Stimulated activated CD8-positive, alpha-beta memory T cell treated with anti-CD3 and anti-CD28 coated beads, Interleukin-4, amount 100 ng/mL, for 24 hours (primary cell): ENCODE results near the gene MTMR1.
A peak's percentile ranks its signal among the peaks of the same experiment; 100 is the strongest.

Source experiments
- DNase-seq: peaks from one replicate; pipeline ENCODE4 v3.0.0-alpha.2; 2020; ENCODE audit warnings: low read depth

The MTMR1 gene

GRCh38 chrX:150692831-150693724, at the start of gene MTMR1:
MTMR1 (plus strand) TSS chrX:150693396; CDS start chrX:150693531, 135 bp downstream.
- peak; percentile 36 for DNase-seq

GRCh38 chrX:150643958-150644357, 49.2 kb upstream of the MTMR1 start:
- DNase-seq, result no peak

DNA sequence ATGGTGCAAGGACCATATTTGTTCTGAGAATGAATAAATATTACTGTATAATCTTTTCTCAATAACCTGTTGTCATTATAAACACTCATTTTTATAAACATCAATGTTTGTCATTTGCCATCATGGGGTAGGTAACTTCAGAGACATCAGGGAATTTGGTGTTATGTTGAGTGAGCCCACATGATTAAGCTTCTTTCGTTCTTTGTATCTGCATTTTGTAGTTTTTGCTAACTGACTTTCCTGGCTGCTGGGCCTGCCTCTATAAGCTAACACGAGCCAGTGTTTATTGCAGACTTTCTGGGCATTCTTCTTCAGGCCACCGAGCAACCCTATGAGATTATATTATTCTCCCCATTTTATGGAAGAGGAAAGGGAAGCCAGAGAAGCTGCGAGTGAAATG, 48.8 kb upstream of the MTMR1 start:
- no peak for DNase-seq

GRCh38 chrX:150647331-150647730, 45.9 kb upstream of the MTMR1 start:
- DNase-seq, result no peak

DNA sequence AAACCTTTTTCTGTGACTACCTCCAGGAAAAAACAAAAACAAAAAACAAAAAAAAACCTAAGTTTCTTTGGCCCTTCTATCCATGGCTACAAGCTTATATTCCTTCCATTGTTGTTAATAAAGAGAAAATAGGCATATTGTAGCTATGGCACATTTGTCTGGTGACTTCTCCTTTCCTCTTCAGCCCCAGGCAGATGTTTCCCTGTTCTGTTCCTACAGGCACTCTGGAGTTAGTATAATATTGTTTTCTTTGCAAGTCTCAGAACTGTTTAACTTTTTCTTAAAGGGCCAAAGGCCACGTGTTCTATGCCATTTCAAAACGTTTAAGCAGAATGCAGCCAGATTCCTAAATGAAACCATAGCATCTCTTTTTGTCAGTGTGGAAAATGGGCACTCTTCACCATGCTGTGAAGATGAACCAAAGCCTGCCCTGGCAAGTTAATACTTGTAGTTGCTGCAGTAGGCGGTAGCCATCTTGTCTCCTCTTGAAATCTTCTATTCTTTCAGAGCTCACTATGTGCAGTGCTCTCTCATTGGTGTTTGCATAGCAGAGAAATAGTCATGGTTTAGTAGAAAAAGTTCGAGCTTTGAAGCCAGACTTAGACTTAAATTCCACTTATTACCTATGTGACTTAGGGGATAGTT, 44.8 kb upstream of the MTMR1 start:
- no peak for DNase-seq

- DNase-seq, result no peak
Observed at GRCh38 chrX:150649096-150649870, 43.9 kb upstream of the MTMR1 start.

GRCh38 chrX:150651906-150652305, 41.3 kb upstream of the MTMR1 start:
- DNase-seq, result no peak

DNA sequence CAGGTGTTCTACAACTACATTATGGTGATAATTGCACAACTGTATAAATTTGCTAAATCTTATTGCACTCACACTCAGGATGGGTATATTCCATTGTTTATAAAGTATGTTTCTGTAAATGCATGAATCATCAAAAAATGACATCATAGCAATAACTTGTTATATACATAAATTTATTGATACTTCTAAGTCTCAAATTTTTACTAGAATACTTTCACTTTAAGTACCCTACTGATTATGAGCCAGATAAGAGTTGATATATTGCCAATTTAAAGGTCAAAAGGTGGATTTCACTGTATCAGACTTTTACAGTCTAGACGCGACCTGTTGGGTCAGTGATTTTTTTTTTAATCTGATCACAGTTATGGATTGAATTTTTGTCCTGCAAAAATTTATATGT, 37.4 kb upstream of the MTMR1 start:
- no peak for DNase-seq

GRCh38 chrX:150663073-150663472, 30.1 kb upstream of the MTMR1 start:
- no peak for DNase-seq

DNA sequence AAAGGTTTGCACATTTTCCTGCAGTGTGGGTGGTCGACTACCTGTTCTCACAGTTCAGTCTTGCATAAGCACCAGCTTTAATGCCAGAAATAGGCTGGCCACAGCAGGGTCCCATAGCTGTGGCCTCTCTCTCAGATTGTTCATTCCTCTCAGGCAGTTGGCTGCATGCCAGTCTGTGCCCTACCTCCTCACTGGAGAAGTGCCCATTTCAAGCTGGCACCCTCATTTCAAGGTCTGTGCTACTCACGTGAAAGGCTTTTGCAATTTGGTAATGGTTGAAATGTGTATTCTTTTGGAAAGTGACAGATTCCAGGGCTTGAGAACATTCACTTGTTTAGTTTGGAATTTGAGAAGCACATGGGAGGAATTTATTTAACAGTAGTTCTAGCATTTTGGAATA, 28.9 kb upstream of the MTMR1 start:
- no peak for DNase-seq

DNA sequence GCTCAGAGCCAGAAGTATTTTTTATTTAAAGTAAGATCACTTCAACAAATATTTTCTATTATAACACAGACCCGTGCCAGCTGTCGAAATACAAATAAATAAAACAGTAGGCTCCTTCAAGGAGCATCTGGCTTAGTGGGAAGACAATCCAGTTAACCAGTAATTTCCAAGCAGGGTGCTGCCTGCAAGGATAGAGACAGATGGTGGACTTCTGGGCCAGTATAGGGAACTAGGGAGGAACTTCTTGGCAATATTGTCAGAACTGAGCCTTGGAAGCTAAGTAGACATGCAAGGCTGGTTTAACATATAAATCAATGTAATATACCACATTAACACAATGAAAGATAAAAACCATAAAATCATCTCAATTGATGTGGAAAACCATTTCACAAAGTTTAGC, 17.0 kb upstream of the MTMR1 start:
- DNase-seq, result no peak

DNA sequence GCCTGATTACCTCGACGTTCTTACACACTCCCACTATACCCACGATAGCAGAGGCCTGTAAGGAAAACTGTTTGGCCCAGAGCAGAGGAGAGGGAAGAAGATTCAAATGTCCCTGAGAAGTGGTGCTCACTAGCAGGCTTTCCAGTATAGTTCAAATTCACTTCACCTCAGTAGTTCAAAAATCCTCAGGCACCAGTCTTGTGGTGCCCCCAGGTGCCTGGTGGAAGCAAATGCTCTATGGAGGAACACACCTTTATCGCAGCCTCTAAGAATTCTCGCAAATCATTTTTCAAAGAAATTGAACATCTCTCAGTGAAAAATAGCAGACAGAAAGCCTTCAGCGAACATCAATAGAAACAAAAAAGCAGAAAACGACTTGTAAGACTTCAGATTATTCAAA, 12.2 kb upstream of the MTMR1 start:
- no peak for DNase-seq

GRCh38 chrX:150683112-150683511, 10.1 kb upstream of the MTMR1 start:
- DNase-seq, result no peak

GRCh38 chrX:150683536-150684146, 9.6 kb upstream of the MTMR1 start:
- DNase-seq, result no peak

DNA sequence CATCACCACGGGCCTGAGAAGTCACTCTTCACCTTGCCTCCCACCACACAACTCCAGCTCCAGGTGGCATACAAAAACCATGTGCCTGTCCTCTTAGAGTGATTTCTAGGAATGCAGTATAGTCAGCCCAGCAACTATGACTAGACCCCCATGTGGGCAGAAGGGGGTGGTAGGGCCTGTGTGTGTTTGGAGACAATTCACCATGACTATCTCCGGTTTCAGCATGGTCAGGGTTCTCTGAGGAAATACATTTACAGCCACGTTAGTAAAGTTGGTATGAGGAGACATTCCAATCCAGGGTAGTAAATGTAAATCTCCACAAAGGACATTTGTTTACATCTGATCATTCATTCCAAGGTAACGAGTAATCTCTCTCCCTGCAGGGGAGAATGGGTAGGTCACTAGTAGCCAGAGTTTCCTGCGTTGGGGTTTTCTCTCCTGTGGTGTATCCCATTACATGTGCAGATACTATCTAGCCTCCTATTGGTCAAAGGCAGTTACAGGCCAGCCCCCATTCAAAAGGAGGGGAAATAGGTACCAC, 4.2 kb upstream of the MTMR1 start:
- DNase-seq, result no peak

- no peak for DNase-seq
Observed at GRCh38 chrX:150690126-150690525, 3.1 kb upstream of the MTMR1 start.

DNA sequence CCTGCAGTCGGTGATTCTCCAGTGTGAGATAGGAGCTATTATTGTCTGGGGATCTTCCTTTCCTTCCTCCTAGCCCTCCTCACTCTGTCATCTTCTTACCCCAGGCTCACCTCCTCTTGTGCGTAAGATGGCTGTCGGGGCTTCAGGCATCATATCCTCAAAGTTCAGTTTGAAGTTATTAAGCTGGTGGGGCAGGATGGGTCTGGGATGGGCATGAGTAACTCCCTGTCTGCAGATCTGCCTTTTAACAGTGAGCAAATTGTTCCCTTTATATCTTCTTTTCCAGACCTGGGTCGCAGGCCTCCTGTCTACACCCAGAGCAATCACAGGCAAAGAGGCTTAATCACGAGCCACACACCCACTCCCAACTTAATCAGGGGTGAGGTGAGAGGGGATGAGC, 900 bp upstream of the MTMR1 start:
- DNase-seq, result no peak

- DNase-seq, result peak; percentile 54
Observed at GRCh38 chrX:150693725-150694574, 754 bp downstream of the MTMR1 start.

DNA sequence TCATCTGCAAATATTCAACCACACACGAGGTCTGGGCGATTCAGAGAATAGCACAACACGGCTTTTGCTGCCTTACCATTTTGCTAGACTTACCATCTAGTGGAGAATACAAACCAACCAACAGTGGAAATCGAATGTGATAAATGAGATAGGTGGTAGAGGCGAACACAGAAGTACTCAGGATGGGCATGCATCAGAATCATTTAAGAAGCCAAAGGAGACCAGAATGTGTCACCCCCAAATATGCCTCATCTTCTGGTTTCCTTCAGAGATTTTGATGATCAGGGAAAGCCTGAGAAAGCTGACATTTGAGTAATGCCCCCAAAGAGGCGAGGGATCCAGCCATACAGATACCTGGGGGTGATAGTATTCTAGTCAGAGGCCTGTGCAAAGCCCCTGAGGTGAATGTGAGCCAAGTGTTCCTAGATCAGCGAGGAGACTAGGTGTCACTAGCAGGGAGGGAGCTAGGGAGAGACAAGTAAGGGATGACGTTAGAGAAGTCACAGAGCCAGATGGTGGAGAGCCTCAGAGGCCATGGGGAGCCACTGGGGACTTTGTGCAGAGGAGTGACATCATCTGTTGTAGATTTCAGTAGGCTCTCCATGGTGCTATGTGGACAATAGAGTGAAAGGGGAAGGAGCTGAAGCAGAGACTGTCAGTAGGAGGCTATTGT, 1.7 kb downstream of the MTMR1 start:
- DNase-seq, result no peak

DNA sequence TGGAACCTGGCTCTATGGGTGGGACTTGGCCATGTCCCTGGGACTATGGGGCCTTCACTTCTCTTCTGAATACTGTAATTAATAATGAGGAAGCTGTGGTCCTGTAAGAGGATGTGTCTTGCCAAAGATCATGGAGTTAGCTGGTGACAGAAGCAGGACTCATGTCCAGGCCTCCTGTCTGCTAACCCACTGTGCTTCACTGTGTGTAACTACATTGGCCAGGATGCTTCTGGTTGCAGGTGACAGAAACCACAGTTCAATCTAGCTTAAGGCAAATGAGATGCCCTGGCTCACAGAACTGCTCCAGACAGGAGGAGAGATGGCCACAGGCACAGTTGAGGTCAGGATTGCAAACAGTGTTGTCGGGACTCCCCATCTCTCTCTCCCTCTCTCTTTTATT, 3.1 kb downstream of the MTMR1 start:
- no peak for DNase-seq

DNA sequence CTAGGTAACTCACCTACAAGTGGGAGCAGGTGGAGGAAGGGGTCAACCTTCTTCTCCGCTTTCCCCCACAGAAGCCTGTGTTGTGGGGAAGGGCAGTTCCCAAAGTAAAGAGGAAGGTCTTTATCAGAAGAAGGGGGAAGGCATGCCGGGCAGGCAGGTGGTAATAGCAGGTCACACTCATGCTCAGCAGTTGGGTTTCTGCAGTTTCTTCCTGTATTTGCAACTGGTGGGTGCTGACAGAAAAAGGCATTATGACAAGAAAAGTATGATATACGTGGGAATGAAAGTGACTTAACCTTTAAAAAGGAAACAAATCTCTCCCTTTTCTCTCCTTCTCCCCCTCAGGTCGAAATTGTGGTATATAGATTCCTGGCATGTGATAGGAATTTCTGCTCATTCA, 3.7 kb downstream of the MTMR1 start:
- DNase-seq, result no peak
